T-helper 2 cell treated with Interferon-gamma antibody and Interleukin-4, amounts not matched to agents 100 ng/mL and 5 ng/mL, for 36 hours (primary cell): Measurements from ENCODE around the gene LRRC28. TPM values are rescaled to one million over a fixed set of nuclear protein-coding genes. Genes with fewer than 3 reads are reported as not detected.

Experiments used
- intact Hi-C: fragments of 100-400 bp; cut with micrococcal nuclease; formaldehyde crosslinking; loops from one replicate; pipeline ENCODE4 v1.15.1; 2023
- total RNA-seq: library from RNA; stranded (reverse); gene quantifications from 2 replicates; pipeline ENCODE4 v1.2.3, GENCODE V29; 2022

The LRRC28 gene
- total RNA-seq, 1 donor from 2014 or later = 19.8 TPM

- intact Hi-C loops = no loop called here
Observed at GRCh38 chr15:99340347-99340746, 89.1 kb downstream of the LRRC28 start.

- intact Hi-C loops = no loop called here
Observed at GRCh38 chr15:99341786-99342185, 90.5 kb downstream of the LRRC28 start.

- intact Hi-C loops = no loop called here
Observed at GRCh38 chr15:99343208-99343607, 91.9 kb downstream of the LRRC28 start.

GRCh38 chr15:99343881-99344551, 92.7 kb downstream of the LRRC28 start:
- intact Hi-C loops = loop anchor here (1.0 kb wide), 1 partner anchor 360 kb away; no protein-coding TSS in a partner anchor

GRCh38 chr15:99344639-99345038, 93.4 kb downstream of the LRRC28 start:
- intact Hi-C loops = loop anchor here (1.0 kb wide), 1 partner anchor 360 kb away; no protein-coding TSS in a partner anchor

GRCh38 chr15:99345242-99345641, 94.0 kb downstream of the LRRC28 start:
- intact Hi-C loops = no loop called here

GRCh38 chr15:99345832-99346462, 94.7 kb downstream of the LRRC28 start:
- intact Hi-C loops = no loop called here

- intact Hi-C loops = no loop called here
Observed at GRCh38 chr15:99347574-99347973, 96.3 kb downstream of the LRRC28 start.

GRCh38 chr15:99348412-99348811, 97.1 kb downstream of the LRRC28 start:
- intact Hi-C loops = no loop called here

- intact Hi-C loops = no loop called here
Observed at GRCh38 chr15:99350408-99350807, 99.1 kb downstream of the LRRC28 start.

- intact Hi-C loops = no loop called here
Observed at GRCh38 chr15:99359769-99360168, 108.5 kb downstream of the LRRC28 start.

GRCh38 chr15:99361545-99362185, 110.4 kb downstream of the LRRC28 start:
- intact Hi-C loops = no loop called here

- intact Hi-C loops = no loop called here
Observed at GRCh38 chr15:99365242-99365641, 114.0 kb downstream of the LRRC28 start.

- intact Hi-C loops = no loop called here
Observed at GRCh38 chr15:99366013-99366412, 114.7 kb downstream of the LRRC28 start.

- intact Hi-C loops = no loop called here
Observed at GRCh38 chr15:99368743-99369142, 117.5 kb downstream of the LRRC28 start.

- intact Hi-C loops = no loop called here
Observed at GRCh38 chr15:99369196-99369595, 117.9 kb downstream of the LRRC28 start.

GRCh38 chr15:99371180-99372103, 120.2 kb downstream of the LRRC28 start:
- intact Hi-C loops = loop anchor here (2.0 kb wide), 1 partner anchor 85 kb away; no protein-coding TSS in a partner anchor

GRCh38 chr15:99385005-99385669, 133.9 kb downstream of the LRRC28 start:
- intact Hi-C loops = no loop called here

GRCh38 chr15:99385865-99386264, 134.6 kb downstream of the LRRC28 start:
- intact Hi-C loops = no loop called here

GRCh38 chr15:99386391-99386790, 135.1 kb downstream of the LRRC28 start:
- intact Hi-C loops = no loop called here
